Type B pancreatic cell (in vitro differentiated cells): Measurements from ENCODE around the gene PPP3R2. TPM values are rescaled to one million over a fixed set of nuclear protein-coding genes. Genes with fewer than 3 reads are reported as not detected.
A peak's percentile ranks its signal among the peaks of the same experiment; 100 is the strongest.
"Not testable (repeated sequence)": the region's sequence is repeated elsewhere in the genome, so short reads cannot be mapped to it uniquely, and the experiment has no call there.

Experiments used
- DNase-seq: peaks from one replicate; pipeline ENCODE4 v3.0.0; 2021; ENCODE audit warnings: mixed read lengths; ENCODE audit not compliant: unreplicated experiment; ENCODE audit errors: extremely low spot score
- H3K27ac Mint-ChIP-seq: 2 replicates; pipeline ENCODE4 v1.8.0; 2021; ENCODE audit warnings: mild to moderate bottlenecking, mixed read lengths
- H3K27me3 Mint-ChIP-seq: 2 replicates; pipeline ENCODE4 v1.8.0; 2021; ENCODE audit warnings: mixed read lengths
- H3K36me3 Mint-ChIP-seq: 2 replicates; pipeline ENCODE4 v1.8.0; 2021; ENCODE audit warnings: mixed read lengths
- H3K4me1 Mint-ChIP-seq: one replicate; pipeline ENCODE4 v1.8.0; 2021; ENCODE audit warnings: mixed read lengths; ENCODE audit not compliant: unreplicated experiment
- H3K4me3 Mint-ChIP-seq: 2 replicates; pipeline ENCODE4 v1.8.0; 2021; ENCODE audit warnings: mild to moderate bottlenecking, mixed read lengths
- H3K9me3 Mint-ChIP-seq: 2 replicates; pipeline ENCODE4 v1.8.0; 2021; ENCODE audit warnings: mixed read lengths
- total RNA-seq: library from RNA; stranded (reverse); gene quantifications from 2 replicates; pipeline ENCODE4 v1.2.1, GENCODE V29; 2021; ENCODE audit warnings: low replicate concordance
- TF ChIP-seq, protein P1 (sequence below): fragments of 200-600 bp; sonication (generic); conservative IDR thresholded peaks from 2 replicates; pipeline ENCODE4 v1.5.0; 2021; ENCODE audit warnings: antibody characterized with exemption, mild to moderate bottlenecking

The PPP3R2 gene
- total RNA-seq, 1 donor from 2014 or later: 0.22 TPM

DNA sequence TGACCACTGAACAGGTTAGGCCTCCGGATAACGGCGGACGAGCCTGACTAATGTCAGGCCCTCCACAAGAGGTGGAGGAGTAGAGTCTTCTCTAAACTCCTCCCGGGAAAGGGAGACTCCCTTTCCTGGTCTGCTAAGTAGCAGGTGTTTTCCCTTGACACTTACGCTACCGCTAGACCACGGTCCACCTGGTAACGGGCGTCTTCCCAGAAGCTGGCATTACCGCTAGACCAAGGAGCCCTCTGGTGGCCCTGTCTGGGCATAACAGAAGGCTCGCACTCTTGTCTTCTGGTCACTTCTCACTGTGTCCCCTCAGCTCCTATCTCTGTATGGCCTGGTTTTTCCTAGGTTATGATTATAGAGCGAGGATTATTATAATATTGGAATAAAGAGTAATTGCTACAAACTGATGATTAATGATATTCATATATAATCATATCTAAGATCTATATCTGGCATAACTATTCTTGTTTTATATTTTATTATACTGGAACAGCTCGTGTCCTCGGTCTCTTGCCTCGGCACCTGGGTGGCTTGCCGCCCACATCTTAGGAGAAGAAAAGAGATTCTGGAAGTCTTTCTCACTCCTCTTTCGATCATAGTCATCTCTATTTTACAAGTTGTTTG lies 45.2 kb downstream of the PPP3R2 start:
- peaks cover 67% of the 10 kb centered on the region for H3K36me3 Mint-ChIP-seq
- not testable (repeated sequence) for H3K9me3 Mint-ChIP-seq, DNase-seq, H3K27me3 Mint-ChIP-seq, H3K4me3 Mint-ChIP-seq, H3K27ac Mint-ChIP-seq, H3K4me1 Mint-ChIP-seq
- TF ChIP-seq, protein P1, sequence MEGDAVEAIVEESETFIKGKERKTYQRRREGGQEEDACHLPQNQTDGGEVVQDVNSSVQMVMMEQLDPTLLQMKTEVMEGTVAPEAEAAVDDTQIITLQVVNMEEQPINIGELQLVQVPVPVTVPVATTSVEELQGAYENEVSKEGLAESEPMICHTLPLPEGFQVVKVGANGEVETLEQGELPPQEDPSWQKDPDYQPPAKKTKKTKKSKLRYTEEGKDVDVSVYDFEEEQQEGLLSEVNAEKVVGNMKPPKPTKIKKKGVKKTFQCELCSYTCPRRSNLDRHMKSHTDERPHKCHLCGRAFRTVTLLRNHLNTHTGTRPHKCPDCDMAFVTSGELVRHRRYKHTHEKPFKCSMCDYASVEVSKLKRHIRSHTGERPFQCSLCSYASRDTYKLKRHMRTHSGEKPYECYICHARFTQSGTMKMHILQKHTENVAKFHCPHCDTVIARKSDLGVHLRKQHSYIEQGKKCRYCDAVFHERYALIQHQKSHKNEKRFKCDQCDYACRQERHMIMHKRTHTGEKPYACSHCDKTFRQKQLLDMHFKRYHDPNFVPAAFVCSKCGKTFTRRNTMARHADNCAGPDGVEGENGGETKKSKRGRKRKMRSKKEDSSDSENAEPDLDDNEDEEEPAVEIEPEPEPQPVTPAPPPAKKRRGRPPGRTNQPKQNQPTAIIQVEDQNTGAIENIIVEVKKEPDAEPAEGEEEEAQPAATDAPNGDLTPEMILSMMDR: peak; percentile 64

- no peaks in the 10 kb centered on the region for H3K9me3 Mint-ChIP-seq
- no peak for DNase-seq
- no peaks in the 10 kb centered on the region for H3K4me1 Mint-ChIP-seq
- no peak overlapping the region for H3K4me3 Mint-ChIP-seq
- H3K36me3 Mint-ChIP-seq: peaks cover 24% of the 10 kb centered on the region
- no peaks in the 10 kb centered on the region for H3K27me3 Mint-ChIP-seq
- TF ChIP-seq, protein P1: no peak
- H3K27ac Mint-ChIP-seq: no peak overlapping the region
Measured at GRCh38 chr9:101543098-101543735, 51.6 kb downstream of the PPP3R2 start.

Other genes starting within 250 kb of the PPP3R2 start
- 0.48 and 0.53 TPM in 2 replicates for gene BAAT, start 210.0 kb downstream of the PPP3R2 start, total RNA-seq
- gene MRPL50, start 196.4 kb downstream of the PPP3R2 start, total RNA-seq: 12.4 and 16.3 TPM in 2 replicates
- gene ZNF189, start 196.1 kb downstream of the PPP3R2 start, total RNA-seq: 18.0 and 26.2 TPM in 2 replicates
- 30.5 and 36.7 TPM in 2 replicates for gene ALDOB, start 159.2 kb downstream of the PPP3R2 start, total RNA-seq
- gene RNF20, start 61.1 kb downstream of the PPP3R2 start, total RNA-seq: 39.5 and 52.2 TPM in 2 replicates
- gene GRIN3A, start 143.7 kb upstream of the PPP3R2 start, total RNA-seq: 2.6 and 5.3 TPM in 2 replicates